Mammary epithelial cell (primary cell): ENCODE results near the gene NUDT15.

Source experiments
- EZH2 ChIP-seq: IDR thresholded peaks from 2 replicates; pipeline ENCODE4 v1.6.1; 2012; ENCODE audit warnings: low read length, inconsistent platforms, borderline replicate concordance
- TF ChIP-seq, protein P1 (sequence below), 2 donors: IDR thresholded peaks in 1 of 2; conservative IDR thresholded peaks in 1 of 2; 2 replicates each; pipeline ENCODE4 v1.5.1; 2011 to 2012; ENCODE audit warnings: inconsistent platforms in 2 of 2, low read length in 2 of 2, mild to moderate bottlenecking in 2 of 2, control low read depth in 1 of 2, low read depth in 1 of 2; ENCODE audit not compliant: insufficient read depth in 1 of 2; ENCODE audit errors: extremely low read depth in 1 of 2

DNA sequence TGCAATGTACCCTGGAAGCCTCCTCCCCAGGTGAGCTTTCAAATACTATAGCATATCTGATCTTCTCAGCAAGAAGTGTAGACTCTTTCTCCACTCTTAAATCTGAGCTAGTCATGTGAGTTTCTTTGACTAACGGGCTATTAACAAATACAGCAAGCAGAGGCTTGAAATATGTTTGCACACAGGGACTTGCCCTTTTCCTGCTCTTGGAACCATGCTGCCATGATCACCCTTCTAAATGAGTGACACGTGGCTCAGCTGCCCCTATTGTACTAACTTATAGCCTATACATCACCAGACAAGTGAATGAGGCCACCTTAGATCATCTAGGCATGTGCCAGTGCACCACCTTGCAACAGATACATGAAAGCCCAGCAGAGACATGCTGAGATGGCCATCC lies 23.2 kb upstream of the NUDT15 start:
- TF ChIP-seq, protein P1, sequence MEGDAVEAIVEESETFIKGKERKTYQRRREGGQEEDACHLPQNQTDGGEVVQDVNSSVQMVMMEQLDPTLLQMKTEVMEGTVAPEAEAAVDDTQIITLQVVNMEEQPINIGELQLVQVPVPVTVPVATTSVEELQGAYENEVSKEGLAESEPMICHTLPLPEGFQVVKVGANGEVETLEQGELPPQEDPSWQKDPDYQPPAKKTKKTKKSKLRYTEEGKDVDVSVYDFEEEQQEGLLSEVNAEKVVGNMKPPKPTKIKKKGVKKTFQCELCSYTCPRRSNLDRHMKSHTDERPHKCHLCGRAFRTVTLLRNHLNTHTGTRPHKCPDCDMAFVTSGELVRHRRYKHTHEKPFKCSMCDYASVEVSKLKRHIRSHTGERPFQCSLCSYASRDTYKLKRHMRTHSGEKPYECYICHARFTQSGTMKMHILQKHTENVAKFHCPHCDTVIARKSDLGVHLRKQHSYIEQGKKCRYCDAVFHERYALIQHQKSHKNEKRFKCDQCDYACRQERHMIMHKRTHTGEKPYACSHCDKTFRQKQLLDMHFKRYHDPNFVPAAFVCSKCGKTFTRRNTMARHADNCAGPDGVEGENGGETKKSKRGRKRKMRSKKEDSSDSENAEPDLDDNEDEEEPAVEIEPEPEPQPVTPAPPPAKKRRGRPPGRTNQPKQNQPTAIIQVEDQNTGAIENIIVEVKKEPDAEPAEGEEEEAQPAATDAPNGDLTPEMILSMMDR (conservative IDR thresholded peaks at IDR 0.05 in 1 of 2, IDR thresholded peaks at IDR 0.05 in 1 of 2; ENCODE audit: extremely low read depth in 1 of 2, insufficient read depth in 1 of 2, low read depth in 1 of 2, low read length in 2 of 2) = no peak
- TF ChIP-seq EZH2 = no peak
